ENCODE results near the gene DNAH8.
"Not testable (repeated sequence)": the region's sequence is repeated elsewhere in the genome, so short reads cannot be mapped to it uniquely, and the experiment has no call there.

Gene DNAH8

GRCh38 chr6:38792356-38792755 lies 77.2 kb downstream of the DNAH8 start:
- H3K27ac ChIP-seq, result peak overlapping the region; percentile 33
- DNase-seq (ENCODE audit: low read depth, low spot score), result peak; percentile 57

GRCh38 chr6:38794682-38795081 lies 79.6 kb downstream of the DNAH8 start:
- DNase-seq (ENCODE audit: low read depth, low spot score), result no peak
- no peak overlapping the region for H3K27ac ChIP-seq

DNA sequence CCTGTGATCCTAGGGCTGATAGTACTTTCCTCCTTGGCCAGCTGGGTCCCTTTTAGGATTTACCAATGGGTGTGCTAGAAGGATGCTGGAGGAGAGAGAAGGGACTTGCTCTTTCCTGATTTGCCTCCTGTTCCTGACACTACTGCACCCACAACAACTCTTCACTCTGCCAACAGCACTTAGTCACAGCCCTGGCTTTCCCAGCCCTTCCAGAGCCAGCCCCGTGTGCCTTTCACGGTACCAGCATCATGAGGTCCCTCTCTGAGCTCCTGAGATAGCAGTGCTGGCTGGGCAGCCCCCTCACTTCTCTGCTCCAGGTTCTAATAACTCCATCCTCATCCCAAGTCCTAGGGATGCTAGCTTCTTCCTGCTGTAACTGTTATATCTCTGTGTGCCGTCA lies 80.9 kb downstream of the DNAH8 start:
- DNase-seq (ENCODE audit: low read depth, low spot score), result no peak
- H3K27ac ChIP-seq, result no peak overlapping the region

DNA sequence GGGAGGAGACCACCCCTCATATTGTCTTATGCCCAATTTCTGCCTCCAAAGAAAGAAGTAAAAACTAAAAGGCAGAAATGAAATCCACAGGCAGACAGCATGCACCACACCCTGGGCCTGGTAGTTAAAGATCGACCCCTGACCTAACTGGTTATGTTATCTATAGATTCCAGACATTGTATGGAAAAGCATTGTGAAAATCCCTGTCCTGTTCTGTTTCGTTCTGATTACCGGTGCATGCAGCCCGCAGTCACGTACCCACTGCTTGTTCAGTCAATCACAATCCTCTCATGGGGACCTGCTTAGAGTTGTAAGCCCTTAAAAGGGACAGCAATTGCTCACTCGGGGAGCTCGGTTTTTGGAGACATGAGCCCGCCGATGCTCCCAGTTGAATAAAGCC lies 81.3 kb downstream of the DNAH8 start:
- not testable (repeated sequence) for H3K27ac ChIP-seq; DNase-seq (ENCODE audit: low read depth, low spot score)

DNA sequence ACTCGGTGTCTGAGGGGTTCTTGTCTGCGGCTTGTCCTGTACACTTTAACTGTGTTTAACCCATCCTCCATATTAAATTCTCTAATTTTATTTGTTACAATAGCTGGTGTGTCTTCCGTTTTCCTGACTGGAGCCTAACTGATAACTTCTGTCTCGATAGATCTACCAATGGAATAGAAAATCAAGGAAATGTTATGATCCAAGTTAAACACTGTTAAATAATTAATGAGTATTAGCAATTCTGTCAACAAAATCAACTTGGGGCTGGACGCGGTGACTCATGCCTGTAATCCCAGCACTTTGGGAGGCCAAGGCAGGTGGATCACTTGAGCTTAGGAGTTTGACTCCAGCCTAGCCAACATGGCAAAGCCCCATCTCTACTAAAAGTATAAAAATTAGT lies 81.7 kb downstream of the DNAH8 start:
- DNase-seq (ENCODE audit: low read depth, low spot score), result no peak
- H3K27ac ChIP-seq, result no peak overlapping the region

GRCh38 chr6:38797391-38797790 lies 82.3 kb downstream of the DNAH8 start:
- no peak for DNase-seq (ENCODE audit: low read depth, low spot score)
- H3K27ac ChIP-seq, result no peak overlapping the region

- DNase-seq (ENCODE audit: low read depth, low spot score), result no peak
- H3K27ac ChIP-seq, result peak overlapping the region; percentile 66
Observed at GRCh38 chr6:38799529-38800184, 84.5 kb downstream of the DNAH8 start.

GRCh38 chr6:38801305-38801704 lies 86.2 kb downstream of the DNAH8 start:
- no peak overlapping the region for H3K27ac ChIP-seq
- DNase-seq (ENCODE audit: low read depth, low spot score), result no peak

DNA sequence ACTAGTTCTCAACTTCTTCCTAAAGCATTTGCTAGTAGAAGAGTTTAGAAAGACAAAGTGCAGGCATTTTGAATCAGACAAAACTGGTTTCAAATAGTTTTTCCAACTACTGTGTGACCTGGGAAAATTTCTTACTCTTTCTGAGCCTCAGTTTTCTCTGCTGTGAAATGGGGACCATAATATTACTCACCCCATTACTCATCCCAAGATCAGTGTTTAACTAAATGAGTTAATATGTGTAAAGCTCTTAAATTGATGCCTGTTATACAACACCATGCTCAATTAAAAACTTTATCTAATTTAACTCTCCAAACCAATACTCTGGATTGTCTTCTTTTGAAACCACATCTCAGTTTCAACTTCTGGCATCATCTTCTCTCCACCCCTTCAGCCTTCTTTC lies 87.4 kb downstream of the DNAH8 start:
- H3K27ac ChIP-seq, result no peak overlapping the region
- no peak for DNase-seq (ENCODE audit: low read depth, low spot score)

DNA sequence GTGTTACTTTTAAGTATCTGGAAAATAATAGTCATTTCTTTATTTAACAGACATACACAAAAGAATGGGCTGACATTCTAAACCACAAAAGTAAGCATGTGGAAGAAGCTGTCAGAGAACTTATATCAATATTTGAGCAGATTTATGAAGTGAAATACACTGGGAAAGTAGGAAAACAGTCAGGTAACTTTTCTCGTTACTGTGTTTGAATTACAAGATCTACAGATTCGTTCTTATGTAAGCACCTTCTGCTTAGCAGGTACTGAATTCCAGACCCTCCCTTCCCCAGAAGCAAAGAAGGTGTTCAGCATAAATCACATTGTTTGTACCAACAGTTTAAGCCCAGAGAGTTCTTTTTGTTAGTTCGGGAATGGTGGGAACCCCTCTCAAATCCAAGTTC lies 88.0 kb downstream of the DNAH8 start:
- no peak overlapping the region for H3K27ac ChIP-seq
- no peak for DNase-seq (ENCODE audit: low read depth, low spot score)

DNA sequence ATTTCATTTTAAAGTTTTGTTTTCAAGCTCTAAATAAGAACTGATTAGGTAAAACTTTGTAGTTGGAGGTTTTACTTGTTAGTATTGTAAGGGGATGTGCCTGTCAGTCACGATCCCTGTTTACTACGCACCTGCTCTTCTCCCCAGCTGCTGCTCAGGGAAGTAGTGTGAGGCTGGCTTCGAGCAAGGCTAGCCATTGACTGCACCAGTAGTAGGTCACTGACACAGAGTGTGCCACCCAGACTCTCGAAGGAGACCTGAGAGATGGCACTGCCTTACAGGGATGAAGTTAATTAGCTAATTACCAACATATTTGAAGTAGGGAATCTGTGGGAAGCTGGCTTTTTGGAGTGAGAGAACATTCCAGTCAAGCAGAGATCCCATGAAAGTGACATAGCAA lies 89.2 kb downstream of the DNAH8 start:
- H3K27ac ChIP-seq, result no peak overlapping the region

DNA sequence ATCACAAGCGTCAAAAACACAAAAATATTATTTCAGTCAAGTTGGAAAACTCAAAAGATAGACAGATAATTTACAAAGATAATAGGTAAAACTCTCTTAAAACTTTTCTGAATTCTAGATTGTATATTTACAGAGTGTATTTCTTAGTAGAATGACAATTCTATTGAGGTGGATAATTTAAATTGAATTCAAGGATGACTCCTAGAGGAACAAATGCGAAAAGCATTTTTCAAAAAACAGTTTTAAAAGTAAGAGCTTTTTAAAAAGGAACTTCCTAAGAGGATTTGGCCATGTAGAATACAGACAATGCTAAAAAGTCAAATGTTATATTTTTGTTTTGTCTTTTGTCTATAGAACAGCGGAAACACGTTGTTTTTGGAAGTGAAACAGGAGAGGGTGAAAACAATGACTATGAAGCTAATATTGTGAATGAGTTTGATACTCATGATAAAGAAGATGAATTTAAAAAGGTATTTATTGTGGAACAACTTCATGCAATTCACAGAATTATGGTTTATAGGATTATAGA lies 90.1 kb downstream of the DNAH8 start:
- H3K27ac ChIP-seq, result no peak overlapping the region
- DNase-seq (ENCODE audit: low read depth, low spot score), result no peak

More for the DNA sequence above, 89.2 kb downstream of the DNAH8 start:
- no peak for DNase-seq (ENCODE audit: low read depth, low spot score)

DNA sequence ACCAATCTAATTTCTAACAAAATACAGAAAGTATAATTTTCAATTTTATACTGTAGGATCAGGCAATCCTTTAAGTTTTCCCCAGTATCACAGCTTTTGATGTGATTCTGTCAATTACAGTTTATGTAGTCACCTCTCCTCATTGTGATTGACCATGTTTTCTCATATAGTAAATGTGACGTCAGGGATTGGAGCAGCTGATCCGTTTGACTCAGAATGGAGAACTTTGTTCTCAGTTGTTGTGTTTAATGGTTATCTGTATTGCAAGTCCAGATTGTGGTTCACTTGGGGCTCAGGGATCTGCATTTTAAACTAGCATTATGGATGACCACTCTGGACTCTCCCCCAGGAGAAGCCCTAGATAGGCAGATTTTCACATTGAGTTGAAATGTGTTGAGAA lies 90.6 kb downstream of the DNAH8 start:
- no peak for DNase-seq (ENCODE audit: low read depth, low spot score)
- no peak overlapping the region for H3K27ac ChIP-seq

- no peak overlapping the region for H3K27ac ChIP-seq
- no peak for DNase-seq (ENCODE audit: low read depth, low spot score)
Observed at GRCh38 chr6:38806271-38806670, 91.2 kb downstream of the DNAH8 start.

DNA sequence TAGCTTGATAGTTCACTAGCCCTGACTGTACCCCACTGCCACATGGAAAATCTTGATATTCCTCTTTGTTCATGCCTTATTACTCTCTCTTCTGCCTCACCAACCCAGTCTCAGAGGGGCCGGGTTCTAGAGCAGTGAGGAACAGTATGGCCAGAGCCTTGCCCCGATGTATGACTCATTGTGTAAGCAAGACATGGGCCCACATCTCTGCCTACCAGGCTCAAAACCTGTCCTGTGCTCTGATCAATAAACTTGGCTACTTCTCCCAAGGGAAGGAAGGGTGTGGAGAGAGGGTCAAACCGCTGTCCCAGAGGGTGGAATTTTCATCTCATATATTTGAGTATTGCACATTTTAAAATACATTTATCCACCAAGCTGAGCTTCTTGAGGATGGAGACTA lies 91.7 kb downstream of the DNAH8 start:
- H3K27ac ChIP-seq, result no peak overlapping the region
- DNase-seq (ENCODE audit: low read depth, low spot score), result no peak

DNA sequence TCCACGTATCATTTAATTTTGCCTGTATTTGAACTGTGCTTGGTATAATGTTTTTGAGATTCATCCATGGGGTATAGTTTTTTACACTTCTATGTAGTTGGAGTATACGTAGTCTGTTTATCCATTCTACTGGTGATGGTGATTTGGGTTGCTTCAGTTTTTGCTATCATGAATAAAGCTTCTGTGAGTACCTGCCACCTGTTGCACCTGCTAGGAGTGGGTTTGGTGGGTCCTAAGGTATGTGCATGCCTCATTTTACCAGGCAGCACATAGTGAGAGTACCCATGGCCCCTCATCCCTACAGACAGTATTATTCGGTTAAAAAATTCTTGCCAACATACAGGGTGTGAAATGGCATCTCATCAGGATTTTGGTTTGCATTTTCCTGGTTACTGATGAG lies 92.9 kb downstream of the DNAH8 start:
- H3K27ac ChIP-seq, result no peak overlapping the region

GRCh38 chr6:38813041-38813823 lies 98.1 kb downstream of the DNAH8 start:
- DNase-seq (ENCODE audit: low read depth, low spot score), result no peak
- no peak overlapping the region for H3K27ac ChIP-seq

More for the DNA sequence above, 92.9 kb downstream of the DNAH8 start:
- DNase-seq (ENCODE audit: low read depth, low spot score), result no peak

- DNase-seq (ENCODE audit: low read depth, low spot score), result no peak
- H3K27ac ChIP-seq, result no peak overlapping the region
Observed at GRCh38 chr6:38814761-38815160, 99.7 kb downstream of the DNAH8 start.

DNA sequence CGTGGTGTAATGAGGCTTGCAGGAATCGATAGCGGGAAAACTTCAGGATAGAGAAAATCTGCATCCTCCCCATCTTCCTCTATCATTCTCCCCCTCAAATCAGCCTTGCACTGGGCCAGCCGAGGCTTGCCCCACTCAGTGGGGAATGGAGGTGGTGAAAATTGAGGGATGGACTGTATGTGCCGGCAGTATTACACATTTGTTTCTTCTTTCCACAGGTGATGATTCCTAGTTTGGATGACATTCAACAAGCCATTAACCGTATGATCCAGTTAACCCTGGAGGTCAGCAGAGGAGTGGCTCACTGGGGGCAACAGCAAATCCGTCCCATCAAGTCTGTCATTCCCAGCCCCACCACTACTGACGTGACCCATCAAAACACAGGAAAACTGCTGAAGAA lies 100.1 kb downstream of the DNAH8 start:
- DNase-seq (ENCODE audit: low read depth, low spot score), result no peak
- no peak overlapping the region for H3K27ac ChIP-seq

- DNase-seq (ENCODE audit: low read depth, low spot score), result no peak
- H3K27ac ChIP-seq, result no peak overlapping the region
Observed at GRCh38 chr6:38818691-38819090, 103.6 kb downstream of the DNAH8 start.

DNA sequence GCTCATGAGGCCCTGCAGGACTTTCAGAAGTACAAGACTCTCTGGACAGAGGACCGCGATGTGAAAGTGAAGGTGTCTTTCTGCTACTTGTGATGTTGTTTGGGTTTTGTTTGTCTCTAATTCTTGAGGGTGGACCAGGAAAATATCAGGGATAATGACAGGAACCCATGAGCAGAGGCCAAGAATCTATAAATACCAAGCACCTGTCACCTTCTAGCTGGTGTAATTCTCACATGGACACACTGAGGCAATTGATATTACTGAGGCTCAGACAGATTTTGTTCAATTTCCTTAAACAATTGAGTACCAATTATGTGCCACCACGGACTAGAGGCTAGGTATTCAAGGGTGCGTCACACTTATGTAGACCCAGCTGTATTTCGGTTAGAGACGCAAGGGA lies 107.9 kb downstream of the DNAH8 start:
- no peak overlapping the region for H3K27ac ChIP-seq
- DNase-seq (ENCODE audit: low read depth, low spot score), result no peak
